Fibroblast of upper back skin (primary cell): ENCODE results near the gene KIF3B.
"Not testable (repeated sequence)": the region's sequence is repeated elsewhere in the genome, so short reads cannot be mapped to it uniquely, and the experiment has no call there.

Experiments
- DNase-seq: peaks from one replicate; pipeline ENCODE4 v3.0.0-alpha.2; 2013

Gene KIF3B

GRCh38 chr20:32249030-32249738, 28.3 kb upstream of the KIF3B start:
- DNase-seq: no peak

GRCh38 chr20:32251470-32251869, 26.0 kb upstream of the KIF3B start:
- DNase-seq: no peak

- no peak for DNase-seq
Measured at GRCh38 chr20:32252189-32252588, 25.3 kb upstream of the KIF3B start.

- not testable (repeated sequence) for DNase-seq
Measured at GRCh38 chr20:32260973-32261372, 16.5 kb upstream of the KIF3B start.

GRCh38 chr20:32261644-32262043, 15.8 kb upstream of the KIF3B start:
- no peak for DNase-seq

- DNase-seq: no peak
Measured at GRCh38 chr20:32263398-32263954, 14.0 kb upstream of the KIF3B start.

GRCh38 chr20:32271620-32272019, 5.8 kb upstream of the KIF3B start:
- no peak for DNase-seq

- no peak for DNase-seq
Measured at GRCh38 chr20:32274359-32274758, 3.1 kb upstream of the KIF3B start.

GRCh38 chr20:32275163-32275562, 2.3 kb upstream of the KIF3B start:
- not testable (repeated sequence) for DNase-seq

- no peak for DNase-seq
Measured at GRCh38 chr20:32278199-32278643, 770 bp downstream of the KIF3B start.

GRCh38 chr20:32281711-32282110, 4.3 kb downstream of the KIF3B start:
- DNase-seq: no peak

- DNase-seq: no peak
Measured at GRCh38 chr20:32282461-32282860, 5.0 kb downstream of the KIF3B start.

GRCh38 chr20:32285082-32285620, 7.7 kb downstream of the KIF3B start:
- no peak for DNase-seq

GRCh38 chr20:32285621-32286371, 8.3 kb downstream of the KIF3B start:
- DNase-seq: no peak

- no peak for DNase-seq
Measured at GRCh38 chr20:32287231-32287638, 9.8 kb downstream of the KIF3B start.

GRCh38 chr20:32288225-32288849, 10.9 kb downstream of the KIF3B start:
- DNase-seq: no peak

GRCh38 chr20:32289299-32289660, 11.8 kb downstream of the KIF3B start:
- not testable (repeated sequence) for DNase-seq

- no peak for DNase-seq
Measured at GRCh38 chr20:32289661-32290431, 12.4 kb downstream of the KIF3B start.

- no peak for DNase-seq
Measured at GRCh38 chr20:32291166-32291565, 13.7 kb downstream of the KIF3B start.

- no peak for DNase-seq
Measured at GRCh38 chr20:32292548-32292947, 15.1 kb downstream of the KIF3B start.

- DNase-seq: no peak
Measured at GRCh38 chr20:32294071-32294470, 16.6 kb downstream of the KIF3B start.

GRCh38 chr20:32296412-32296811, 19.0 kb downstream of the KIF3B start:
- no peak for DNase-seq
